Coronary artery (tissue), 2 donors: ENCODE measurements around the gene ASGR1.
"Not testable (repeated sequence)": the region's sequence is repeated elsewhere in the genome, so short reads cannot be mapped to it uniquely, and the experiment has no call there.

Experiments
- DNase-seq: peaks from one replicate; pipeline ENCODE4 v3.0.0-alpha.2; 2017; ENCODE audit warnings: low spot score
- H3K27ac ChIP-seq, 2 donors: fragments of 200-600 bp; sonication (generic); one replicate each; pipeline ENCODE4 v1.5.1; 2016 to 2019
- H3K4me3 ChIP-seq: fragments of 200-600 bp; sonication (generic); 2 replicates; pipeline ENCODE4 v1.5.1; 2016; ENCODE audit warnings: mild to moderate bottlenecking, moderate library complexity
- TF ChIP-seq, protein P1 (sequence below): fragments of 200-600 bp; sonication (generic); IDR thresholded peaks from one replicate; pipeline ENCODE4 v1.5.1; 2019; ENCODE audit warnings: antibody characterized with exemption

ASGR1 gene

DNA sequence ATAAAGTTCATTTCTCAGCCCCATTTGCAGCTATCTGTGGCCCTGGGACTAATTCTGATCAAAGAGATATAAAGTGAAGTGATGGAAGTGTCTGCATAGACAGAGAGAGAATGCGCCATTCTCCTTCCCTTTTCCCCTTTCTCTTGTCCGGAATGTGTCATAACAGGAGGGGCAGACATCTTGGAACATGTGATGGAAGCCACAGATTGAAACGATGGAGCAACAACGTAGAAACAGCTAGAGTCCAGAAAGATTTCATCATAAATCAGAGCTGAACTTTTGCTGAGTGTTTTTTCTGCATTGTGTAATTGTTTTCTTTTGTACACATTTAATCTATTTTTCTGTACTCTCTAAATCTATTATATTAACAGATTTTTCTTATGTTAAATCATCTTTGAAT is 11.3 kb downstream of the ASGR1 start:
- TF ChIP-seq, protein P1, sequence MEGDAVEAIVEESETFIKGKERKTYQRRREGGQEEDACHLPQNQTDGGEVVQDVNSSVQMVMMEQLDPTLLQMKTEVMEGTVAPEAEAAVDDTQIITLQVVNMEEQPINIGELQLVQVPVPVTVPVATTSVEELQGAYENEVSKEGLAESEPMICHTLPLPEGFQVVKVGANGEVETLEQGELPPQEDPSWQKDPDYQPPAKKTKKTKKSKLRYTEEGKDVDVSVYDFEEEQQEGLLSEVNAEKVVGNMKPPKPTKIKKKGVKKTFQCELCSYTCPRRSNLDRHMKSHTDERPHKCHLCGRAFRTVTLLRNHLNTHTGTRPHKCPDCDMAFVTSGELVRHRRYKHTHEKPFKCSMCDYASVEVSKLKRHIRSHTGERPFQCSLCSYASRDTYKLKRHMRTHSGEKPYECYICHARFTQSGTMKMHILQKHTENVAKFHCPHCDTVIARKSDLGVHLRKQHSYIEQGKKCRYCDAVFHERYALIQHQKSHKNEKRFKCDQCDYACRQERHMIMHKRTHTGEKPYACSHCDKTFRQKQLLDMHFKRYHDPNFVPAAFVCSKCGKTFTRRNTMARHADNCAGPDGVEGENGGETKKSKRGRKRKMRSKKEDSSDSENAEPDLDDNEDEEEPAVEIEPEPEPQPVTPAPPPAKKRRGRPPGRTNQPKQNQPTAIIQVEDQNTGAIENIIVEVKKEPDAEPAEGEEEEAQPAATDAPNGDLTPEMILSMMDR, result no peak
- H3K4me3 ChIP-seq, result no peak overlapping the region
- no peak for DNase-seq
- H3K27ac ChIP-seq, result no peak overlapping the region

DNA sequence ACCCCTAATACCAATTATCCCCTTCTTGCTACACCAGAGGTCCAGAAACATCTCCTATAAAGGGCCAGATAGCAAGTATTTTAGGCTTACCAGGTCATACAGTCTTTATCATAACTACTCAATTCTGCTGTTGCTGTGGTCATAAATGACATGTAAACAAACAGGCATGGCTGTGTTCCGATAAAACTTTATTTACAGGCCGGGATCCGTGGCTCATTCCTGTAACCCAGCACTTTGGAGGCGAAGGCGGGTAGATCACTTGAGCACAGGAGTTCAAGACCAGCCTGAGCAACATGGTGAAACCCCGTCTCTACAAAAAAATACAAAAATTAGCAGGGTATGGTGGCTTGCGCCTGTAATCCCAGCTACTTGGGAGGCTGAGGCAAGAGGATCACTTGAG is 12.3 kb downstream of the ASGR1 start:
- DNase-seq, result no peak

DNA sequence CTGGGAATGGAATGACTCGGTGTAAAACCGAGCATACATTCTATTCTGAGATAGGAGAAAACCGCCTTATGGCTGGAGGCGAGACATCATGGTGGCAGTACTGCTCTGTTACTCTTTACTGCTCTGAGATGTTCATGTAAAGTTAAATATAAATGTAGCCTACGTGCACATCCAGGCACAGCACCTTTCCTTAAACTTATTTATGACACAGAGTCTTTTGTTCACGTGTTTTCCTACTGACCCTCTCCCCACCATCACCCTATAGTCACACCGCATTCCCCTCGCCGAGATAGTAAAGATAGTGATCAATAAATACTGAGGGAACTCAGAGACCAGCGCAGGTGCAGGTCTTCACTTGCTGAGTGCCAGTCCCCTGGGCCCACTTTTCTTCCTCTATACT is 19.6 kb downstream of the ASGR1 start:
- not testable (repeated sequence) for H3K4me3 ChIP-seq, DNase-seq, H3K27ac ChIP-seq

More for the DNA sequence above, 12.3 kb downstream of the ASGR1 start:
- Histone ChIP-seq H3K4me3 (no peak overlapping the region), H3K27ac (no peak overlapping the region)
- TF ChIP-seq, protein P1, result no peak

DNA sequence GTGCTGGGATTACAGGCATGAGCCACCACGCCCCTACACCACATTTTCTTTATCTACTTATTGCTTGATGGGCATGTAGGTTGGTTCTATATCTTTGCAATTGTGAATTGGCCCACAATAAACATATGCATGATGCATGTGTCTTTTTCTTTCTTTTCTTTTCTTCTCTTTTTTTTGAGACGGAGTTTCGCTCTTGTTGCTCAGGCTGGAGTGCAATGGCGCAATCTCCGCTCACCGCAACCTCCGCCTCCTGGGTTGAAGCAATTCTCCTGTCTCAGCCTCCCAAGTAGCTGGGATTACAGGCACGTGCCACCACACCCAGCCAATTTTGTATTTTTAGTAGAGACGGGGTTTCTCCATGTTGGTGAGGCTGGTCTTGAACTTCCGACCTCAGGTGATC is 20.7 kb downstream of the ASGR1 start:
- H3K27ac ChIP-seq, DNase-seq, H3K4me3 ChIP-seq: not testable (repeated sequence)

DNA sequence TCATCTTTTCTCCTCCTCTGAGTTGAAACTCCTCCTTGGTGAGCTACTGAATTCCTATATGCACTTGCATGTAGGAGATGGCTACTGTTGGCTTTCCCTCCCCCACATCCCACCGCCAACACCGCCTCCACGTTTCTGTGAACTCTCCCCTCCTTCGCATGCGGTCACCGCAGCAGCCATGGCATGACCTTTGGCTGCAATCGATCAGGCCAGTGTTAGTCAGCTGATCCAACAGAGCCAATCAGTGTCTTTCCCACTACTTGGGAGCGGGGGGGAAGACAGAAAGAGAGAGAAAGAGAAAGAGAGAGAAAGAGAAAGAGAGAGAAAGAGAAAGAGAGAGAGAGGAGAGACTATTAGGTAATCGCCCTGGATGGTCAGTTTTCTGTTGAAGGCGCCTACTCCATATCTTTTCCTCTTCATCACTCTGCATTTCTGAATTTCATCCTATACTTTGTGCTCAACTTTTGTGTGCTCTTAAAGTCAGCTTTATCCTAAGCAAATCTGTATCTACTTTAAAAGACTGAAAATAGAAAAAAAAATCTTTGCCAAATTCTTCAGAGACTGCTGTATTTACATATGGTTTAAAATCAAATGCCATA is 22.7 kb downstream of the ASGR1 start:
- DNase-seq, result no peak
- no peak overlapping the region for H3K27ac ChIP-seq
- TF ChIP-seq, protein P1, result no peak
- H3K4me3 ChIP-seq, result no peak overlapping the region

DNA sequence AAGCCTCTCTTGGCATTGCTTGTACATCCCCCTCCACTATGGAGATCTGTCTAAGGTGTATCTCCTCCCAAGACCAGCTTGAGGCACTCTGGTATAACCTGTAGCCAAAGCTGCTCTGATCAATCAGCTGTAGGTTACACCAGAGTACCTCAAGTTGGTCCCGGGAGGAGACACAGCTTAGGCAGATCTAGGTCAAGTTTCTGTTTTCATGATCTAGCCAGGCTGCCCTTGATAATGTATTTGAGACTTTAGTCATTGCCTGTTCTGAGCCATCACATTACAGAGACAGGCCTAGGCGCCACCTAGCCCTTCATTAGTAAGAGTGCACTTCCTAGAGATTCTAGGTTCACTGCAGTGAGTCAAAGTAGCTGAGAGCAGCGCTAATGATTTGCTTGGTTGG is 31.4 kb downstream of the ASGR1 start:
- H3K4me3 ChIP-seq, result no peak overlapping the region
- no peak for DNase-seq
- no peak overlapping the region for H3K27ac ChIP-seq
- TF ChIP-seq, protein P1, result no peak

DNA sequence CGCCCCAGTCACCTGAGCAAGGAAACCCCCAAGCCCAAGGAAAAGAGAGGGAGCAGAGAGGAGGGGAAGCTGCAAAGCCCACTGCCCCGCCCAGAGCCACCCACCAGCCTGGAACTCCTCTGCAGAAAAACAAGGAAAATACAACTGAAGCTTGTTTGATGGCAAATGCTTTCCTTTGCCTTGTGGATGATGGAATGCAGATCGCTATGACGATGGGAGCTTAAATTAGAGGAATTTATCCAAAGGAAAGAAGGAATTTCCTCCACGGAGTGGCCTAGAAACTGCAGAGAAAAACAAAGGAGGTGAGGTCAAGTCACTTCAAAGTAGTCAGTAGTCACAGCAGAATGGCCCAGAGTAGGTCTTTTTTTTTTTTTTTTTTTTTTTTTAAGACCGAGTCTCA is 33.1 kb downstream of the ASGR1 start:
- no peak overlapping the region for H3K4me3 ChIP-seq
- no peak overlapping the region for H3K27ac ChIP-seq
- TF ChIP-seq, protein P1, result no peak
- DNase-seq, result no peak

DNA sequence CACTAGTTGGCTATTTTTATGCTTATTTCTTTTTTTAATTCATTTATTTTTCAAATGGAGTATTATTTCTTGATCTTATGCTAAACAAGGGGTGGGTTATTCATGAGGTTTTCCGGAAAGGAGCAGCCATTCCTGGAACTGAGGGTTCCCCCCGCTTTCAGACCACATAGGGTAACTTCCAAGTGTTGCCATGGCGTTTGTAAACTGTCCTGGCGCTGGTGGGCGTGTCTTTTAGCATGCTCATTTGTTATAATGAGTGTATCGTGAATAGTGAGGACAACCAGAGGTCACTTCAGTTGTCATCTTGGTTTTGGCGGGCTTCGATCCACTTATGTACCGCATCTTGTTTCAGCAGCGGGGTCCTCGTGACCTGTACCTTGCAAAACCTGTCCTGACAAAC is 35.0 kb downstream of the ASGR1 start:
- H3K4me3 ChIP-seq, result no peak overlapping the region
- no peak overlapping the region for H3K27ac ChIP-seq
- TF ChIP-seq, protein P1, result no peak
- DNase-seq, result no peak
